AG10803 (cell line): Measurements from ENCODE around the gene FHIP1A.

ENCODE experiments used
- DNase-seq: peaks from one replicate; pipeline ENCODE4 v3.0.0; 2010; ENCODE audit warnings: low read depth
- H3K4me3 ChIP-seq: 2 replicates; pipeline ENCODE4 v1.5.1; 2011; ENCODE audit warnings: mild to moderate bottlenecking, low read length, control low read depth
- TF ChIP-seq, protein P1 (sequence below): conservative IDR thresholded peaks from 2 replicates; pipeline ENCODE4 v1.5.1; 2011; ENCODE audit warnings: mild to moderate bottlenecking, low read length, control low read depth, inconsistent platforms

FHIP1A gene

DNA sequence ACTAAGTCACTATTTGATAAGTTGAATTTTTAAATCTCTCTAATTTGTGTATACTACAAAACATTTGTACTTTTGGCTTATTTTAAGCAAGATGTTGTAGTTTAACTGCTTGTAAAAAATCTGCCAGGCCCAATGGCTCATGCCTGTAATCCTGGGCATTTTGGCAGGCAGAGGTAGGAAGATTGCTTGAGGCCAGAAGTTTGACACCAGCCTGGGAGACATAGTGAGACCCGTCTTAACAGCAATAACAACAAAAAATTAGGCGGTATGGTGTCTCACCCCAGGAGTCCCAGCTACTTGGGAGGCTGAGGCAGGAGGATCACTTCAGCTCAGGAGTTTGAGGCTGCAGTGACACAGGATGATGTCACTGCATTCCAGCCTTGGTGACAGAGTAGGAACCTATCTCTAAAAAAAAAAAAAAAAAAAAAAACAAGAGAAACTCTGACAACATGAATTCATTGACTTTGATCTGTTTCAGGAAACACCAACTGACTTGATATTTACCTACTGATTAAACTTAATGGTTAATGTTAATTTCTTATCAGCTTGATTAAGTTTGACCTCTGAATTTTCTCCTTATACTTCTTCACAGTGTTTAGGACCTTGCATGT, 8.9 kb downstream of the FHIP1A start:
- peak; percentile 13 for DNase-seq
- TF ChIP-seq, protein P1, sequence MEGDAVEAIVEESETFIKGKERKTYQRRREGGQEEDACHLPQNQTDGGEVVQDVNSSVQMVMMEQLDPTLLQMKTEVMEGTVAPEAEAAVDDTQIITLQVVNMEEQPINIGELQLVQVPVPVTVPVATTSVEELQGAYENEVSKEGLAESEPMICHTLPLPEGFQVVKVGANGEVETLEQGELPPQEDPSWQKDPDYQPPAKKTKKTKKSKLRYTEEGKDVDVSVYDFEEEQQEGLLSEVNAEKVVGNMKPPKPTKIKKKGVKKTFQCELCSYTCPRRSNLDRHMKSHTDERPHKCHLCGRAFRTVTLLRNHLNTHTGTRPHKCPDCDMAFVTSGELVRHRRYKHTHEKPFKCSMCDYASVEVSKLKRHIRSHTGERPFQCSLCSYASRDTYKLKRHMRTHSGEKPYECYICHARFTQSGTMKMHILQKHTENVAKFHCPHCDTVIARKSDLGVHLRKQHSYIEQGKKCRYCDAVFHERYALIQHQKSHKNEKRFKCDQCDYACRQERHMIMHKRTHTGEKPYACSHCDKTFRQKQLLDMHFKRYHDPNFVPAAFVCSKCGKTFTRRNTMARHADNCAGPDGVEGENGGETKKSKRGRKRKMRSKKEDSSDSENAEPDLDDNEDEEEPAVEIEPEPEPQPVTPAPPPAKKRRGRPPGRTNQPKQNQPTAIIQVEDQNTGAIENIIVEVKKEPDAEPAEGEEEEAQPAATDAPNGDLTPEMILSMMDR: no peak
- no peak overlapping the region for H3K4me3 ChIP-seq

DNA sequence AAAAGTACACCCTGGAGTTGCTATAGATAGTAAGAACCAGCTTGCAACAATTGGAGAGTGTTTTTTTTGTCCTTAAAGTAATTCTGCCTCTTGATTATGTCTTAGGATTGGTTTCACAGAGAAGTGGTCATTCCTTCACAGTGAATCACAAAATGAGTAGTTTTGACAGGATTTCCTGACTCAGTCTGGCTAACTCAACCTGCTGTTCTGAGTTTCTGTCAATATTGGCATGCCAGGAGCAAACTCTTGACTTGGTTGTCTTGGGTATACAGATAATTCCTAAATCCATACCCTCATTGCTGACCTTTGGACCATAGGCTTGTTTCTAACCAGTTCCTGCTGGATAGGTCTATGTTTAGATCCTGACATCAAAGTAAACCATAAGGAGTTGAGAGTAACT, 9.4 kb downstream of the FHIP1A start:
- peak; percentile 79 for DNase-seq

DNA sequence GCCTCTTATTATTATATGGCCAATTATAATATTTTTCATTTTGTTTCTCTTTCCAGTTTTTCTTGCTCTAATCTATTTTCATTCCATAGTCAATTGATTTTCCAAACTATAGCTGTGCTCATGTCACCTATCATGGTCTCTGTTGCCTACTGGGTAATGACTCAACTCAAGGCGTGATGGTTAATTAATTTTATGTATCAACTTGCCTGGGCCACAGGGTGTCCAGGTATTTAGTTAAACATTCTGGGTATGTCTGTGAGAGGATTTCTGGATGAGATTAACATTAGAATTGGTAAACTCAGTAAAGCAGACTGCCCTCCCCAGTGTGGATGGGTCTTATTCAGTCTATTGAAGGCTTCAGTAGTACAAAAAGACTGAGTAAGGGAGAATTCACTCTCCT, 9.9 kb downstream of the FHIP1A start:
- H3K4me3 ChIP-seq: no peak overlapping the region
- DNase-seq: no peak
- TF ChIP-seq, protein P1: no peak

More for the DNA sequence above, 9.4 kb downstream of the FHIP1A start:
- TF ChIP-seq, protein P1: no peak
- H3K4me3 ChIP-seq: no peak overlapping the region

GRCh38 chr4:151420250-151420807, 11.4 kb downstream of the FHIP1A start:
- TF ChIP-seq, protein P1: no peak
- no peak for DNase-seq
- H3K4me3 ChIP-seq: no peak overlapping the region

GRCh38 chr4:151422854-151423253, 13.9 kb downstream of the FHIP1A start:
- no peak overlapping the region for H3K4me3 ChIP-seq
- DNase-seq: no peak
- TF ChIP-seq, protein P1: no peak

GRCh38 chr4:151426513-151426912, 17.5 kb downstream of the FHIP1A start:
- DNase-seq: no peak
- TF ChIP-seq, protein P1: no peak

DNA sequence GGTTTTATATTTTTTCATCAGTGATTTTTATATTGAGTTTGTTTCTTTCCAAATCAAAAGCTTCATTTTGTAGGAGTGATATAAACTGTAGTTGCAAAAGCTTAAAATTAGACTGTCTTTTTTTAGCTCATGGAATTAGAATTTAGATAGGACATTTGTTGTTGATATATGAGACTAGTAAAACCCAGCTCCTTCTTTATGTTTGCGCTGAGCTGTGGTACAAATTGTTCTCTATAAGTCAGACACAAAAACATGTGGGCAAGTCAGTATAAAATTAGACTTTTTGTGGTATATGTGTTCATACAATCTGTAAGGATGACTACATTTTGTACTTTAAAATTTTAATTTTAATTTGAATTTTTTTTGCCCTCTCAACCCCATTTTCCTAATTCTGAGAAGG, 18.3 kb downstream of the FHIP1A start:
- H3K4me3 ChIP-seq: no peak overlapping the region
- TF ChIP-seq, protein P1: no peak
- DNase-seq: no peak

More at GRCh38 chr4:151426513-151426912, 17.5 kb downstream of the FHIP1A start:
- H3K4me3 ChIP-seq: no peak overlapping the region
